Measurements from ENCODE around the gene EEF2. TPM values are rescaled to one million over a fixed set of nuclear protein-coding genes. Genes with fewer than 3 reads are reported as not detected.

Gene EEF2
- total and polyA plus RNA-seq, 2 donors (not counting 3 experiments of a cell fraction or from before 2014, with no cell fraction given) = 1,496 to 2,318 TPM

MicroRNA genes within 50 kb of the gene (microRNA counts, 767-probe panel; counts per million panel counts)
- microRNA hsa-miR-637 = 723 counts per million, percentile 96 among the panel's probes with 10 or more counts

Small RNA genes within 50 kb of the gene (microRNA-seq; reads per million reads assigned to microRNA genes)
- gene MIR637 (ENCODE audit: borderline number of aligned reads, borderline replicate concordance) = not detected

Small RNA genes within 50 kb of the gene (small RNA-seq; reads per million reads assigned to genes)
- gene SNORD37 (ENCODE audit: insufficient read depth, insufficient read length, low read depth, low replicate concordance) = 342 reads per million, percentile 99 among the genes with 10 or more reads in this experiment

Other genes starting within 250 kb of the EEF2 start
- gene APBA3, start 223.8 kb downstream of the EEF2 start, total RNA-seq = 23.4 and 24.3 TPM in 2 replicates
- gene APBA3, start 223.8 kb downstream of the EEF2 start, polyA plus RNA-seq = 25.1 and 41.7 TPM in 2 replicates
- gene MRPL54, start 222.8 kb downstream of the EEF2 start, total RNA-seq = 67.5 and 76.3 TPM in 2 replicates
- 80.2 and 93.1 TPM in 2 replicates for gene MRPL54, start 222.8 kb downstream of the EEF2 start, polyA plus RNA-seq
- gene RAX2, start 213.2 kb downstream of the EEF2 start, total RNA-seq = not detected in 2 replicates
- gene RAX2, start 213.2 kb downstream of the EEF2 start, polyA plus RNA-seq = not detected in 2 replicates
- gene MATK, start 199.1 kb downstream of the EEF2 start, total RNA-seq = not detected in 2 replicates
- gene MATK, start 199.1 kb downstream of the EEF2 start, polyA plus RNA-seq = not detected in 2 replicates
- not detected in 2 replicates for gene ZFR2, start 116.4 kb downstream of the EEF2 start, total RNA-seq
- gene ZFR2, start 116.4 kb downstream of the EEF2 start, polyA plus RNA-seq = 0.11 TPM in 1 of 2 replicates, not detected in the other
- gene ATCAY, start 104.8 kb downstream of the EEF2 start, total RNA-seq = not detected in 2 replicates
- 0.03 TPM in 1 of 2 replicates, not detected in the other for gene ATCAY, start 104.8 kb downstream of the EEF2 start, polyA plus RNA-seq
- not detected in 2 replicates for gene NMRK2, start 52.4 kb downstream of the EEF2 start, total RNA-seq
- not detected in 2 replicates for gene NMRK2, start 52.4 kb downstream of the EEF2 start, polyA plus RNA-seq
- 157 and 170 TPM in 2 replicates for gene DAPK3, start 14.4 kb downstream of the EEF2 start, total RNA-seq
- 175 and 176 TPM in 2 replicates for gene DAPK3, start 14.4 kb downstream of the EEF2 start, polyA plus RNA-seq
- gene PIAS4, start 22.3 kb upstream of the EEF2 start, total RNA-seq = 46.2 and 47.2 TPM in 2 replicates
- 23.6 and 26.2 TPM in 2 replicates for gene PIAS4, start 22.3 kb upstream of the EEF2 start, polyA plus RNA-seq
- gene ZBTB7A, start 81.4 kb upstream of the EEF2 start, total RNA-seq = 28.0 and 29.0 TPM in 2 replicates
- 8.2 and 10.8 TPM in 2 replicates for gene ZBTB7A, start 81.4 kb upstream of the EEF2 start, polyA plus RNA-seq
- gene MAP2K2, start 138.7 kb upstream of the EEF2 start, total RNA-seq = 171 TPM in 2 replicates
- gene MAP2K2, start 138.7 kb upstream of the EEF2 start, polyA plus RNA-seq = 126 and 161 TPM in 2 replicates
- not detected in 2 replicates for gene CREB3L3, start 168.2 kb upstream of the EEF2 start, total RNA-seq
- not detected in 2 replicates for gene CREB3L3, start 168.2 kb upstream of the EEF2 start, polyA plus RNA-seq
- gene SIRT6, start 197.1 kb upstream of the EEF2 start, total RNA-seq = 26.9 and 28.1 TPM in 2 replicates
- gene SIRT6, start 197.1 kb upstream of the EEF2 start, polyA plus RNA-seq = 36.6 and 41.2 TPM in 2 replicates
- gene ANKRD24, start 197.2 kb upstream of the EEF2 start, total RNA-seq = 0.18 and 0.27 TPM in 2 replicates
- gene ANKRD24, start 197.2 kb upstream of the EEF2 start, polyA plus RNA-seq = 0.07 and 0.08 TPM in 2 replicates
- gene EBI3, start 244.1 kb upstream of the EEF2 start, total RNA-seq = 0.29 and 0.46 TPM in 2 replicates
- gene EBI3, start 244.1 kb upstream of the EEF2 start, polyA plus RNA-seq = 1.0 and 1.8 TPM in 2 replicates